Endodermal cell (in vitro differentiated cells): ENCODE measurements around the gene GRAP2. TPM values are rescaled to one million over a fixed set of nuclear protein-coding genes. Genes with fewer than 3 reads are reported as not detected.
A peak's percentile ranks its signal among the peaks of the same experiment; 100 is the strongest.

Experiments used
- DNase-seq: peaks from one replicate; pipeline ENCODE4 v3.0.0-alpha.2; 2017
- H3K27ac ChIP-seq: 2 replicates; pipeline ENCODE4 v1.5.1; 2013; ENCODE audit warnings: mild to moderate bottlenecking, low read depth, low read length, moderate library complexity
- H3K27me3 ChIP-seq: 2 replicates; pipeline ENCODE4 v1.6.1; 2013; ENCODE audit warnings: mild to moderate bottlenecking, low read length, moderate library complexity; ENCODE audit not compliant: insufficient read depth, control insufficient read depth, poor library complexity, severe bottlenecking
- H3K36me3 ChIP-seq: 2 replicates; pipeline ENCODE4 v1.7.0; 2013; ENCODE audit warnings: mild to moderate bottlenecking, low read length, moderate library complexity; ENCODE audit not compliant: control insufficient read depth, insufficient read depth
- H3K4me1 ChIP-seq: one replicate; pipeline ENCODE4 v1.7.0; 2013; ENCODE audit warnings: low read length; ENCODE audit not compliant: control insufficient read depth, insufficient read depth
- H3K4me3 ChIP-seq: 2 replicates; pipeline ENCODE4 v1.5.1; 2013; ENCODE audit warnings: mild to moderate bottlenecking, low read length, moderate library complexity
- H3K9ac ChIP-seq: 2 replicates; pipeline ENCODE4 v1.6.1; 2013; ENCODE audit warnings: mild to moderate bottlenecking, low read length, moderate library complexity; ENCODE audit not compliant: poor library complexity, severe bottlenecking; ENCODE audit errors: extremely low read depth
- H3K9me3 ChIP-seq: 2 replicates; pipeline ENCODE4 v1.6.1; 2013; ENCODE audit warnings: mild to moderate bottlenecking, low read length, moderate library complexity; ENCODE audit not compliant: control insufficient read depth
- H3K27ac Mint-ChIP-seq: 2 replicates; pipeline ENCODE4 v1.8.0; 2020; ENCODE audit warnings: mixed read lengths
- H3K27me3 Mint-ChIP-seq: 2 replicates; pipeline ENCODE4 v1.8.0; 2021; ENCODE audit warnings: mild to moderate bottlenecking, mixed read lengths; ENCODE audit not compliant: insufficient read depth
- H3K36me3 Mint-ChIP-seq: 2 replicates; pipeline ENCODE4 v1.8.0; 2020; ENCODE audit warnings: low read depth, mixed read lengths
- H3K4me1 Mint-ChIP-seq: 2 replicates; pipeline ENCODE4 v1.8.0; 2020; ENCODE audit warnings: mixed read lengths
- H3K4me3 Mint-ChIP-seq: 2 replicates; pipeline ENCODE4 v1.8.0; 2020; ENCODE audit warnings: mild to moderate bottlenecking, moderate library complexity, mixed read lengths
- H3K9me3 Mint-ChIP-seq: 2 replicates; pipeline ENCODE4 v1.8.0; 2020; ENCODE audit warnings: mild to moderate bottlenecking, mixed read lengths
- WGBS, 2 experiments: methylation state at CpG; one replicate each; pipeline versions ENCODE4 v1.1.5 to v1.1.7; 2013; ENCODE audit warnings: missing lambda C conversion rate in 2 of 2, mixed read lengths in 1 of 2; ENCODE audit not compliant: insufficient coverage in 1 of 2, insufficient read length in 1 of 2; 5-methylcytosine and 5-hydroxymethylcytosine counted together
- total RNA-seq, 2 donors: library from RNA; stranded (reverse); fragmentation: NEBNext Ultra II Directional in 1 of 2; extraction: Animal tissue kit (Norgen Biotek cat#: 25700) in 1 of 2; gene quantifications; 2 replicates in 1 of 2; 3 replicates in 1 of 2; pipeline ENCODE4 v1.2.1, GENCODE V29; 2021
- TF ChIP-seq, protein P1 (sequence below): fragments of 200-600 bp; sonication (generic); conservative IDR thresholded peaks from 2 replicates; pipeline ENCODE4 v1.5.0; 2021; ENCODE audit warnings: antibody characterized with exemption, mild to moderate bottlenecking

Gene GRAP2
- total RNA-seq, 2 donors from 2014 or later: 0.11 to 0.92 TPM

DNA sequence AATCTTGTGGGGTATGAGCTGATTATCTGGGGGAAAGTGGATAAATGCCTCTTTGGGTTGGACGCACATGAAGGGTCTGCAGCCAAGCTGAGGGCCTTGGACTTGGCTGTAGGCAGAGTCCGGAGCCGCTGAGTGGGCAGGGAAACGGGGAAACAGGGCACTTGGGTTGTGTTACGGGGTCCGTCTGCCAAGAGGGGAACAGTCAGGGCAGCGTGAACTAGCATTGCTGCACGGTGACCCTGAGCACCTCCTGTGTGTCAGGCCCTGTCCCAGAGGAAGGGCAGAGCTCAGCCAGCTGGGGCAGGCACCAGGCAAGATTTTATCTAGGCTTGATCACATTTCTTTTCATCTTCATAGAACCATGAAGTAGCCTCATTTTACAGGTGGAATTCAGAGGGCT is 105.8 kb downstream of the GRAP2 start:
- DNase-seq: no peak
- peaks cover 64% of the 10 kb centered on the region for H3K4me1 Mint-ChIP-seq
- H3K27ac ChIP-seq: no peak overlapping the region
- no peak overlapping the region for H3K9ac ChIP-seq
- no peaks in the 10 kb centered on the region for H3K27me3 Mint-ChIP-seq
- peaks cover 31% of the 10 kb centered on the region for H3K4me1 ChIP-seq
- no peak overlapping the region for H3K4me3 ChIP-seq
- no peaks in the 10 kb centered on the region for H3K27me3 ChIP-seq
- TF ChIP-seq, protein P1, sequence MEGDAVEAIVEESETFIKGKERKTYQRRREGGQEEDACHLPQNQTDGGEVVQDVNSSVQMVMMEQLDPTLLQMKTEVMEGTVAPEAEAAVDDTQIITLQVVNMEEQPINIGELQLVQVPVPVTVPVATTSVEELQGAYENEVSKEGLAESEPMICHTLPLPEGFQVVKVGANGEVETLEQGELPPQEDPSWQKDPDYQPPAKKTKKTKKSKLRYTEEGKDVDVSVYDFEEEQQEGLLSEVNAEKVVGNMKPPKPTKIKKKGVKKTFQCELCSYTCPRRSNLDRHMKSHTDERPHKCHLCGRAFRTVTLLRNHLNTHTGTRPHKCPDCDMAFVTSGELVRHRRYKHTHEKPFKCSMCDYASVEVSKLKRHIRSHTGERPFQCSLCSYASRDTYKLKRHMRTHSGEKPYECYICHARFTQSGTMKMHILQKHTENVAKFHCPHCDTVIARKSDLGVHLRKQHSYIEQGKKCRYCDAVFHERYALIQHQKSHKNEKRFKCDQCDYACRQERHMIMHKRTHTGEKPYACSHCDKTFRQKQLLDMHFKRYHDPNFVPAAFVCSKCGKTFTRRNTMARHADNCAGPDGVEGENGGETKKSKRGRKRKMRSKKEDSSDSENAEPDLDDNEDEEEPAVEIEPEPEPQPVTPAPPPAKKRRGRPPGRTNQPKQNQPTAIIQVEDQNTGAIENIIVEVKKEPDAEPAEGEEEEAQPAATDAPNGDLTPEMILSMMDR: no peak
- H3K9me3 Mint-ChIP-seq: no peaks in the 10 kb centered on the region
- H3K4me3 Mint-ChIP-seq: no peak overlapping the region
- no peaks in the 10 kb centered on the region for H3K9me3 ChIP-seq
- peak overlapping the region; percentile 24 for H3K27ac Mint-ChIP-seq
- WGBS, 2 experiments: 88 to 93% methylated on average over 8 of the region's 8 CpGs
- peaks cover 12% of the 10 kb centered on the region for H3K36me3 Mint-ChIP-seq
- H3K36me3 ChIP-seq: no peaks in the 10 kb centered on the region

DNA sequence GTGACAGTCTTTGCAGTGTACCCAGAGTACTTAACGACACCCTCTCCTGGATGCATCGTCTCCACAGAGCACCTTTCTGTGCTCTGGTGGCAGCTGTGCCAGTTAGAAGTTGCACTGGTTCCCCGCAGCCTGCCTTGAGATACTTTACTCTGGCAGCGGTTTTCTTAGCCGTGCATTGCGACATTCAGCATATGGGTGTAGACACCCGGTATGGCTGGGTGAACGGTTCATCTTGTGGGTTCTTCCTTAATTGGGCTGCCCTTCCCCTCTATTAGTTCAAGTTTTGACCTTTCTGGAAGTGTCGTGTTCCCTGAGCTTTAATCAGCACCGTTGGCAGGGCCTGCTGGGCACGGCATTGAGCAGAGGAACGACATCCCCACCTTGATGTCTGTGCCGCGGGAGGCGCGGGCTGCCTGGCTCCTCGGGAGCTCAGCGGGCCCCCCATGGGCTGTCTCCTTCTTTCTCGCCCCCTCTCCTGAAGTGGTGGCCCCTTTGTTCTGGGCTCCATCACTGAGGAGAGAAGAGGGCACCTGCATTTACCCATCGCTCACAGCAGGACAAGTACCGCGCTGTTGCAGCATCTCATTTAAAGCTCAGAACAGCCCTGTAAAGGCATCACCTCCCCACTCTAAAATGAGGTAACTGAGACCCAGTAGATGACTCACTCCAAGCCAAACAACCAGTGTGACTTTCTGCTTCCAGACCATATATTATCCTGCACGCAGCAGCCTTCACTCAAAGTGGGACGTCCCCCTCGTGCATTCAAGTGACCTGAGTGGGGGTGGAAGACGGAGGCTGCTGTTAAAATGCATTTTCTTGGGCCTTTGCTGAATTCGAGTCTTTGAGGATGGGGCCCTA is 107.2 kb downstream of the GRAP2 start:
- peaks cover 24% of the 10 kb centered on the region for H3K4me1 ChIP-seq
- no peaks in the 10 kb centered on the region for H3K9me3 ChIP-seq
- H3K36me3 Mint-ChIP-seq: peaks cover 16% of the 10 kb centered on the region
- peak overlapping the region; percentile 68 for H3K27ac Mint-ChIP-seq
- H3K27ac ChIP-seq: no peak overlapping the region
- DNase-seq: no peak
- no peaks in the 10 kb centered on the region for H3K27me3 ChIP-seq
- no peaks in the 10 kb centered on the region for H3K27me3 Mint-ChIP-seq
- no peak overlapping the region for H3K9ac ChIP-seq
- WGBS, 2 experiments: 88 to 91% methylated on average over 25 to 27 of the region's 27 CpGs
- H3K9me3 Mint-ChIP-seq: no peaks in the 10 kb centered on the region
- TF ChIP-seq, protein P1: no peak
- no peak overlapping the region for H3K4me3 Mint-ChIP-seq
- no peak overlapping the region for H3K4me3 ChIP-seq
- H3K4me1 Mint-ChIP-seq: peaks cover 50% of the 10 kb centered on the region
- no peaks in the 10 kb centered on the region for H3K36me3 ChIP-seq

DNA sequence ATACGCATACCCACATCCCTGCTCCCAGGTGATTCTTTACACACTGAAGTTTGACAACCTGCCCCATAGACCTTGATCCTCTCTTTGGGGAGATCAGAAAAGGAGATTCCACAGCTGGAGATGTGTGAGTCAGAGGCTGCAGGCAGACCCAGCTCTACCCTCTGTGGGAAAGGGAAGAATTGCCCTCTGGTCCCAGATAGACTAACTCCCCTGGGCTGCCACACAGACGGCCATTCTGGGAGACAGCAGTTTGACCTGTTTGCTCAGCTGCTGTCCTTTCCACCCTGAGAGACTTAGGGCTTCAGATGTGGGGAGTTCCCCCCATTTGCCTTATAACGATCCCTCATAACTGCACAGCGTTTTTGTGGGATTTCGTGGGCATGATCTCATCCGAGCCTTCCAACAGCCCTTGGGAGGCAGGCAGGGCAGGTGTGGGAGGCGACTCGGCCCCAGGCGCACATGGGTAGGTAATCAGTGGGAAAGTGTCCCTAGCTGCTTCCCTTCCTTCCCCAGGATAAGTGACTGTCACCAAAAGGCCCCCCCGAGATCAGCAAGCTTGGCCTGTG is 107.9 kb downstream of the GRAP2 start:
- peak overlapping the region; percentile 85 for H3K27ac Mint-ChIP-seq
- H3K9me3 ChIP-seq: no peaks in the 10 kb centered on the region
- peak overlapping the region; percentile 14 for H3K27ac ChIP-seq
- no peaks in the 10 kb centered on the region for H3K27me3 ChIP-seq
- H3K4me3 Mint-ChIP-seq: peak overlapping the region; percentile 28
- no peaks in the 10 kb centered on the region for H3K36me3 ChIP-seq
- TF ChIP-seq, protein P1: no peak
- DNase-seq: no peak
- H3K4me1 ChIP-seq: peaks cover 21% of the 10 kb centered on the region
- no peak overlapping the region for H3K9ac ChIP-seq
- H3K27me3 Mint-ChIP-seq: no peaks in the 10 kb centered on the region
- H3K4me3 ChIP-seq: no peak overlapping the region
- H3K36me3 Mint-ChIP-seq: peaks cover 19% of the 10 kb centered on the region
- H3K4me1 Mint-ChIP-seq: peaks cover 47% of the 10 kb centered on the region
- H3K9me3 Mint-ChIP-seq: no peaks in the 10 kb centered on the region
- 73 to 83% methylated on average over 2 to 10 of the region's 10 CpGs for WGBS, 2 experiments
